ENCODE data around the gene INPP5A.

The INPP5A gene

GRCh38 chr10:132746801-132747625, 209.4 kb downstream of the INPP5A start:
- DNase-seq (no peak), ATAC-seq (no peak)
- H3K9me3 Mint-ChIP-seq = no peaks in the 10 kb centered on the region
- H3K4me1 Mint-ChIP-seq = no peaks in the 10 kb centered on the region
- H3K27me3 Mint-ChIP-seq = no peaks in the 10 kb centered on the region
- H3K4me3 Mint-ChIP-seq = no peak overlapping the region
- H3K36me3 Mint-ChIP-seq (ENCODE audit: low read depth) = no peaks in the 10 kb centered on the region
- no peak overlapping the region for H3K27ac Mint-ChIP-seq

GRCh38 chr10:132748135-132748534, 210.5 kb downstream of the INPP5A start:
- H3K27ac Mint-ChIP-seq = no peak overlapping the region
- H3K27me3 Mint-ChIP-seq = no peaks in the 10 kb centered on the region
- no peak for DNase-seq
- no peaks in the 10 kb centered on the region for H3K4me1 Mint-ChIP-seq
- no peak overlapping the region for H3K4me3 Mint-ChIP-seq
- H3K9me3 Mint-ChIP-seq = no peaks in the 10 kb centered on the region
- no peaks in the 10 kb centered on the region for H3K36me3 Mint-ChIP-seq (ENCODE audit: low read depth)
- no peak for ATAC-seq

- Mint-ChIP-seq H3K36me3 (ENCODE audit: low read depth) (peaks cover 2% of the 10 kb centered on the region), H3K27me3 (no peaks in the 10 kb centered on the region), H3K4me3 (no peak overlapping the region), H3K4me1 (no peaks in the 10 kb centered on the region), H3K27ac (no peak overlapping the region), H3K9me3 (no peaks in the 10 kb centered on the region)
- ATAC-seq (no peak), DNase-seq (no peak)
Measured at GRCh38 chr10:132748545-132749370, 211.2 kb downstream of the INPP5A start.

GRCh38 chr10:132749371-132749795, 211.8 kb downstream of the INPP5A start:
- peaks cover 5% of the 10 kb centered on the region for H3K36me3 Mint-ChIP-seq (ENCODE audit: low read depth)
- no peak overlapping the region for H3K27ac Mint-ChIP-seq

GRCh38 chr10:132750936-132751335, 213.3 kb downstream of the INPP5A start:
- no peak for DNase-seq
- Mint-ChIP-seq H3K36me3 (ENCODE audit: low read depth) (peaks cover 15% of the 10 kb centered on the region), H3K4me1 (no peaks in the 10 kb centered on the region), H3K27ac (no peak overlapping the region), H3K27me3 (no peaks in the 10 kb centered on the region), H3K4me3 (no peak overlapping the region), H3K9me3 (peaks cover 7% of the 10 kb centered on the region)
- no peak for ATAC-seq

More at GRCh38 chr10:132749371-132749795, 211.8 kb downstream of the INPP5A start:
- Mint-ChIP-seq H3K4me1 (no peaks in the 10 kb centered on the region), H3K27me3 (no peaks in the 10 kb centered on the region), H3K4me3 (no peak overlapping the region), H3K9me3 (no peaks in the 10 kb centered on the region)
- ATAC-seq (no peak), DNase-seq (no peak)

GRCh38 chr10:132752378-132752777, 214.8 kb downstream of the INPP5A start:
- H3K4me1 Mint-ChIP-seq = no peaks in the 10 kb centered on the region
- peaks cover 18% of the 10 kb centered on the region for H3K36me3 Mint-ChIP-seq (ENCODE audit: low read depth)
- ATAC-seq (no peak), DNase-seq (no peak)
- peaks cover 7% of the 10 kb centered on the region for H3K9me3 Mint-ChIP-seq
- no peak overlapping the region for H3K27ac Mint-ChIP-seq
- no peak overlapping the region for H3K4me3 Mint-ChIP-seq
- H3K27me3 Mint-ChIP-seq = no peaks in the 10 kb centered on the region

GRCh38 chr10:132752961-132753360, 215.4 kb downstream of the INPP5A start:
- H3K36me3 Mint-ChIP-seq (ENCODE audit: low read depth) = peaks cover 18% of the 10 kb centered on the region

GRCh38 chr10:132753596-132753995, 216.0 kb downstream of the INPP5A start:
- Mint-ChIP-seq H3K36me3 (ENCODE audit: low read depth) (peaks cover 18% of the 10 kb centered on the region), H3K4me1 (no peaks in the 10 kb centered on the region), H3K9me3 (peaks cover 7% of the 10 kb centered on the region), H3K27ac (no peak overlapping the region), H3K4me3 (no peak overlapping the region), H3K27me3 (no peaks in the 10 kb centered on the region)
- ATAC-seq (no peak), DNase-seq (no peak)

More at GRCh38 chr10:132752961-132753360, 215.4 kb downstream of the INPP5A start:
- no peak for DNase-seq
- Mint-ChIP-seq H3K9me3 (peaks cover 7% of the 10 kb centered on the region), H3K27ac (no peak overlapping the region), H3K4me1 (no peaks in the 10 kb centered on the region), H3K27me3 (no peaks in the 10 kb centered on the region), H3K4me3 (no peak overlapping the region)
- no peak for ATAC-seq

- H3K9me3 Mint-ChIP-seq = peaks cover 7% of the 10 kb centered on the region
- H3K27me3 Mint-ChIP-seq = no peaks in the 10 kb centered on the region
- H3K4me3 Mint-ChIP-seq = no peak overlapping the region
- H3K4me1 Mint-ChIP-seq = no peaks in the 10 kb centered on the region
- H3K36me3 Mint-ChIP-seq (ENCODE audit: low read depth) = peaks cover 18% of the 10 kb centered on the region
- no peak overlapping the region for H3K27ac Mint-ChIP-seq
- ATAC-seq = no peak
- no peak for DNase-seq
Measured at GRCh38 chr10:132754071-132754470, 216.5 kb downstream of the INPP5A start.

- H3K9me3 Mint-ChIP-seq = peaks cover 7% of the 10 kb centered on the region
- peaks cover 18% of the 10 kb centered on the region for H3K36me3 Mint-ChIP-seq (ENCODE audit: low read depth)
- ATAC-seq (no peak), DNase-seq (no peak)
- no peak overlapping the region for H3K4me3 Mint-ChIP-seq
- H3K27me3 Mint-ChIP-seq = no peaks in the 10 kb centered on the region
- no peak overlapping the region for H3K27ac Mint-ChIP-seq
- no peaks in the 10 kb centered on the region for H3K4me1 Mint-ChIP-seq
Measured at GRCh38 chr10:132755166-132755711, 217.7 kb downstream of the INPP5A start.

- Mint-ChIP-seq H3K27me3 (no peaks in the 10 kb centered on the region), H3K4me1 (no peaks in the 10 kb centered on the region), H3K9me3 (peaks cover 7% of the 10 kb centered on the region), H3K27ac (no peak overlapping the region), H3K4me3 (no peak overlapping the region), H3K36me3 (ENCODE audit: low read depth) (peaks cover 18% of the 10 kb centered on the region)
- DNase-seq (no peak), ATAC-seq (no peak)
Measured at GRCh38 chr10:132756591-132756990, 219.0 kb downstream of the INPP5A start.

GRCh38 chr10:132757171-132757570, 219.6 kb downstream of the INPP5A start:
- Mint-ChIP-seq H3K4me1 (peaks cover 4% of the 10 kb centered on the region), H3K36me3 (ENCODE audit: low read depth) (peaks cover 18% of the 10 kb centered on the region)
- ATAC-seq = no peak

GRCh38 chr10:132758865-132759264, 221.3 kb downstream of the INPP5A start:
- Mint-ChIP-seq H3K9me3 (peaks cover 7% of the 10 kb centered on the region), H3K27me3 (no peaks in the 10 kb centered on the region), H3K4me1 (peaks cover 9% of the 10 kb centered on the region), H3K4me3 (no peak overlapping the region), H3K36me3 (ENCODE audit: low read depth) (peaks cover 16% of the 10 kb centered on the region), H3K27ac (no peak overlapping the region)
- ATAC-seq = no peak
- no peak for DNase-seq

More at GRCh38 chr10:132757171-132757570, 219.6 kb downstream of the INPP5A start:
- Mint-ChIP-seq H3K9me3 (peaks cover 7% of the 10 kb centered on the region), H3K27me3 (no peaks in the 10 kb centered on the region), H3K4me3 (no peak overlapping the region), H3K27ac (no peak overlapping the region)
- no peak for DNase-seq

- H3K27ac Mint-ChIP-seq = no peak overlapping the region
Measured at GRCh38 chr10:132761395-132762060, 223.9 kb downstream of the INPP5A start.

More at GRCh38 chr10:132761395-132762060, 223.9 kb downstream of the INPP5A start:
- H3K36me3 Mint-ChIP-seq (ENCODE audit: low read depth) = peaks cover 4% of the 10 kb centered on the region
- peaks cover 9% of the 10 kb centered on the region for H3K4me1 Mint-ChIP-seq
- ATAC-seq (no peak), DNase-seq (no peak)
- no peak overlapping the region for H3K4me3 Mint-ChIP-seq
- H3K27me3 Mint-ChIP-seq = no peaks in the 10 kb centered on the region
- H3K9me3 Mint-ChIP-seq = no peaks in the 10 kb centered on the region
